Measurements from ENCODE around the gene TMA7.

GRCh38 chr3:48394391-48394790 lies 45.7 kb upstream of the TMA7 start:
- no peak for TF ChIP-seq GATA2 (IDR thresholded peaks at IDR 0.05; ENCODE audit: low read depth, low read length)
- TF ChIP-seq GATA3 (IDR thresholded peaks at IDR 0.05; ENCODE audit: low read depth, low read length): no peak
